ENCODE results near the gene OIP5. TPM values are rescaled to one million over a fixed set of nuclear protein-coding genes. Genes with fewer than 3 reads are reported as not detected.

The OIP5 gene
- total and polyA plus RNA-seq, 2 of the 4 experiments (the other 2 are of a cell fraction) = 4.1 to 5.5 TPM

- H3K79me1 ChIP-seq (ENCODE audit: low read depth in 1 of 2, low read length in 2 of 2) = peaks cover 19 to 56% of the 10 kb centered on the region in 2 experiments
- H3K4ac ChIP-seq (ENCODE audit: low read depth, low read length) = no peak overlapping the region
- WGBS, 2 experiments (ENCODE audit: extremely low coverage in 2 of 2, insufficient read length in 1 of 2) = no CpG with 5 or more reads among the region's 6 CpGs
- no peak overlapping the region for H3K18ac ChIP-seq (ENCODE audit: low read depth, low read length)
- H4K91ac ChIP-seq (ENCODE audit: insufficient read depth, low read depth, low read length) = no peak overlapping the region
- POLR2A ChIA-PET (ENCODE audit: unreplicated experiment) = no interaction called here
- H4K5ac ChIP-seq (ENCODE audit: low read depth, low read length) = no peak overlapping the region
- no peak overlapping the region for H3K4me2 ChIP-seq (ENCODE audit: low read depth, low read length)
- peaks cover 3% of the 10 kb centered on the region for H3K4me1 ChIP-seq (ENCODE audit: control insufficient read depth, insufficient read depth, low read length)
- H3K9me1 ChIP-seq (ENCODE audit: insufficient read depth, low read length) = peaks cover 2% of the 10 kb centered on the region
- H2BK120ac ChIP-seq (ENCODE audit: low read depth, low read length) = no peak overlapping the region
- no peak overlapping the region for H2BK5ac ChIP-seq (ENCODE audit: low read depth, low read length, poor library complexity, severe bottlenecking)
- CTCF ChIA-PET = no interaction called here
- no peak overlapping the region for H3K23ac ChIP-seq (ENCODE audit: low read depth, low read length)
- in situ Hi-C loops (cut with MboI; ENCODE audit: low sequenced_read_pairs) (no loop called here), dilution Hi-C loops (cut with HindIII; ENCODE audit: low sequenced_read_pairs, unreplicated experiment) (no loop called here), intact Hi-C loops (cut with micrococcal nuclease) (no loop called here)
- H3K27me3 ChIP-seq (ENCODE audit: control insufficient read depth, insufficient read depth, low read length) = no peaks in the 10 kb centered on the region
- no peak overlapping the region for H2BK20ac ChIP-seq (ENCODE audit: low read depth, low read length)
- ATAC-seq (ENCODE audit: low read depth) (no peak), DNase-seq (peak; percentile 44)
- no peak overlapping the region for H3K4me3 ChIP-seq (ENCODE audit: insufficient read depth, low read depth, low read length)
- H2AFZ ChIP-seq (replicated peaks; ENCODE audit: low read length, poor library complexity) = no peak overlapping the region
- BruUV-seq (replicated peaks) = no TSS peak
- H3K36me3 ChIP-seq (ENCODE audit: control insufficient read depth, insufficient read depth, low read length) = peaks cover 23% of the 10 kb centered on the region
- H4K8ac ChIP-seq (ENCODE audit: low read depth in 2 of 2, low read length in 2 of 2) = no peak overlapping the region
- no peak overlapping the region for H3K9ac ChIP-seq (ENCODE audit: low read depth, low read length)
- H3K9me3 ChIP-seq (ENCODE audit: control insufficient read depth, insufficient read depth, low read length) = no peaks in the 10 kb centered on the region
- no peak overlapping the region for H2BK15ac ChIP-seq (ENCODE audit: low read depth, low read length)
- no peak overlapping the region for H3K14ac ChIP-seq (replicated peaks; ENCODE audit: low read depth, low read length)
- H4K20me1 ChIP-seq (ENCODE audit: insufficient read depth, low read length) = peaks cover 3% of the 10 kb centered on the region; the same call in 1 of the 2 replicates
- no peak overlapping the region for H3K27ac ChIP-seq (ENCODE audit: insufficient read depth, low read length)
- H3K56ac ChIP-seq (ENCODE audit: extremely low read depth, insufficient read depth, low read length) = no peak overlapping the region
- TF ChIP-seq CEBPB (IDR thresholded peaks at IDR 0.05; ENCODE audit: low read depth, low read length) (peak; percentile 97), MAFK (IDR thresholded peaks at IDR 0.05; ENCODE audit: low read depth, low read length) (no peak), CHD1 (IDR thresholded peaks at IDR 0.05; ENCODE audit: low read depth, low read length) (no peak), FOS (IDR thresholded peaks at IDR 0.05; ENCODE audit: low read depth, low read length) (peak; percentile 22; the same call in 1 of the 2 replicates)
- no peak overlapping the region for H2AK5ac ChIP-seq (ENCODE audit: low read depth, low read length)
- no peak overlapping the region for H2AK9ac ChIP-seq (replicated peaks; ENCODE audit: low read depth, low read length, poor library complexity)
These were observed 45.6 kb downstream of the OIP5 start for GRCh38 chr15:41286665-41287333.
